Esophagus squamous epithelium (tissue), 4 donors: ENCODE results near the gene METTL22.

Source experiments
- CTCF ChIP-seq, 6 experiments: fragments of 450-650 bp in 4 of 6; fragments of 200-600 bp in 2 of 6; sonication (generic) in 2 of 6; IDR thresholded peaks; one replicate each; pipeline ENCODE4 v1.5.1; 2016 to 2019; ENCODE audit warnings: antibody characterized with exemption in 6 of 6, mild to moderate bottlenecking in 4 of 6, moderate library complexity in 4 of 6
- POLR2A ChIP-seq, 4 donors: fragments of 450-650 bp; IDR thresholded peaks; one replicate each; pipeline ENCODE4 v1.6.1; 2017; ENCODE audit warnings: antibody characterized with exemption in 4 of 4, mild to moderate bottlenecking in 4 of 4, moderate library complexity in 3 of 4

DNA sequence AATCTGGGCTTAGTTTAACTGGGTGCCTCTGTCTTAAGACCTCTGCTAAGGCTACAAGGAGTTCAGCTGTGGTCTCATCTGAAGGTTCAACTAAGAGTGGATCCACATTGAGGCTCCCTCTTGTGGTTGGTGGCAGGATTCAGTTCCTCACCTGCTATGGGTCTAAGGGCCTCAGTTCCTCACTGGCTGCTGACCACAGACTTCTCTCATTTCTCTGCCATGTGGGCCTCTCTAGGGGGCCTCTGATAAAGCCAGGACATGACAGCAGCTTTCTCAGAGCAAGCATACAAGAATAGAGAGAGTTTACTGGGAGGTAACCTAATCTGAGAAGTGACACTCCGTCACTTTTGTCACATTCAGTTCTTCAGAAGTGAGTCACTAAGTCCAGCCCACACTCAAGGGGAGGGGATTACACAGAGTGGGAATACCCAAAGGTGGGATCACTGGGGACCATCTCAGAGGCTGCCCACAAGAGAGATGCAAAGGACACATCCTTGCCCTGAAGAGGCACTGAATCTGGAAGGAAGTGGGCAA, 33.8 kb downstream of the METTL22 start:
- TF ChIP-seq CTCF (IDR thresholded peaks at IDR 0.05) = peak in 3 of 6 experiments; percentile 32 to 67 (median 36)
- TF ChIP-seq POLR2A (IDR thresholded peaks at IDR 0.05) = no peak
